ENCODE data around the gene KLKB1.

The KLKB1 gene

DNA sequence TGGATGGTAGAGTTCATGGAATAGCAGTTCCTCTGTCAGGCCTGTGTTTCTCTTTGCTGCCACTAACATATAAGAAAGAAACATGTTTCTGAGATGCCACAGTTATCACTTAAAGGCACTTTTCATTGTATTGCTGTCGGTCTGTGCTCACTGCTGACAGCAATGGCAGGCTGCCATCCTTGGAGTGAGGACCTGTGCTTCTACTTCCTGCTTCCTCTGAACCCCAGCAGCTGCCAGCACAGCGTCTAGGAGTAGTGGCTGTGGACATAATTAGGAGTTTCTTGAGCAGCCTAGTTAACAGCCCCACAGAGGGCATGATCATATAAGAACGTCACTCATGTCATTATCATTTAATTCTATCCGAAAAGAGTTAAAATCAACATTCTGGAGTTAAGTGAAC lies 69.2 kb downstream of the KLKB1 start:
- ChIA-PET POLR2A (ENCODE audit: low non-redundant PET) (no interaction called here), CTCF (no interaction called here)
- no peak for DNase-seq (ENCODE audit: low spot score)
- TF ChIP-seq, protein P1, sequence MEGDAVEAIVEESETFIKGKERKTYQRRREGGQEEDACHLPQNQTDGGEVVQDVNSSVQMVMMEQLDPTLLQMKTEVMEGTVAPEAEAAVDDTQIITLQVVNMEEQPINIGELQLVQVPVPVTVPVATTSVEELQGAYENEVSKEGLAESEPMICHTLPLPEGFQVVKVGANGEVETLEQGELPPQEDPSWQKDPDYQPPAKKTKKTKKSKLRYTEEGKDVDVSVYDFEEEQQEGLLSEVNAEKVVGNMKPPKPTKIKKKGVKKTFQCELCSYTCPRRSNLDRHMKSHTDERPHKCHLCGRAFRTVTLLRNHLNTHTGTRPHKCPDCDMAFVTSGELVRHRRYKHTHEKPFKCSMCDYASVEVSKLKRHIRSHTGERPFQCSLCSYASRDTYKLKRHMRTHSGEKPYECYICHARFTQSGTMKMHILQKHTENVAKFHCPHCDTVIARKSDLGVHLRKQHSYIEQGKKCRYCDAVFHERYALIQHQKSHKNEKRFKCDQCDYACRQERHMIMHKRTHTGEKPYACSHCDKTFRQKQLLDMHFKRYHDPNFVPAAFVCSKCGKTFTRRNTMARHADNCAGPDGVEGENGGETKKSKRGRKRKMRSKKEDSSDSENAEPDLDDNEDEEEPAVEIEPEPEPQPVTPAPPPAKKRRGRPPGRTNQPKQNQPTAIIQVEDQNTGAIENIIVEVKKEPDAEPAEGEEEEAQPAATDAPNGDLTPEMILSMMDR (conservative IDR thresholded peaks at IDR 0.05; ENCODE audit: low read depth), result no peak
- no peak overlapping the region for H3K27ac ChIP-seq

DNA sequence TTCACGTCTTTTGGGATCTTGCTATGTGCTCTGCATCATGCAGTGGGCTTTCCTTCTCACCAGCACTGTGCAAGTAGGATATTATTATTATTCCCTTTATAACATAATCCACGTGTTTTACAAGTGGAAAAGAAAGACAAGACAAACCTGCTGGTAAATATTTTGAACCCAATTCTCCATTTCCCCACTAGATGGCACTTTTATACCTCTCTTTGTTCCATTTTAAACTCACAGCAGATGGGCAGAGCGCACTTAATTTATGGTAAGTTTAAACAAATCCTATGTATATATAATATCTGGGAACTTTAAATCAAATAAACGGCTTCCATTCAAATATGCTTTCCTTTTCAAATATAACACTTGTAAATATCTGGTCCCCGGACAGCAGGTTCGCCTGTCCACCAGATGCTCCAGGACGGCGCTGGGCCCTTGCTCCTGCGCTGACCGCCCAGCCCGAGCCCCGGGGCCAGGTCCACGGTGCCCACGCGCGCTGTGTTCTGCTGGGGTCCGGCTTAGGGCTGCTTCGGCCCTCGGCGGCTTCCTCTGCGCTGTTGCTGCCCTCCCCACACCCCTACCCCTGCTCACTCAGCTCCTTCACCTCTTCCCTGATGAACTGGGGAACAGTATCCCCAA lies 69.8 kb downstream of the KLKB1 start:
- CTCF ChIA-PET, result no interaction called here
- TF ChIP-seq, protein P1 (conservative IDR thresholded peaks at IDR 0.05; ENCODE audit: low read depth), result peak; percentile 74
- POLR2A ChIA-PET (ENCODE audit: low non-redundant PET), result no interaction called here
- no peak overlapping the region for H3K27ac ChIP-seq
- peak; percentile 53 for DNase-seq (ENCODE audit: low spot score)

- ChIA-PET CTCF (interaction anchor here (1.2 kb wide), 1 partner anchor 289 kb away, joined by 4 read pairs; no protein-coding TSS in a partner anchor), POLR2A (ENCODE audit: low non-redundant PET) (interaction anchor here (0.6 kb wide), 1 partner anchor 202 kb away, joined by 7 read pairs; no protein-coding TSS in a partner anchor)
- TF ChIP-seq, protein P1 (conservative IDR thresholded peaks at IDR 0.05; ENCODE audit: low read depth), result no peak
- DNase-seq (ENCODE audit: low spot score), result no peak
- H3K27ac ChIP-seq, result no peak overlapping the region
Observed at GRCh38 chr4:186298031-186298647, 70.8 kb downstream of the KLKB1 start.

DNA sequence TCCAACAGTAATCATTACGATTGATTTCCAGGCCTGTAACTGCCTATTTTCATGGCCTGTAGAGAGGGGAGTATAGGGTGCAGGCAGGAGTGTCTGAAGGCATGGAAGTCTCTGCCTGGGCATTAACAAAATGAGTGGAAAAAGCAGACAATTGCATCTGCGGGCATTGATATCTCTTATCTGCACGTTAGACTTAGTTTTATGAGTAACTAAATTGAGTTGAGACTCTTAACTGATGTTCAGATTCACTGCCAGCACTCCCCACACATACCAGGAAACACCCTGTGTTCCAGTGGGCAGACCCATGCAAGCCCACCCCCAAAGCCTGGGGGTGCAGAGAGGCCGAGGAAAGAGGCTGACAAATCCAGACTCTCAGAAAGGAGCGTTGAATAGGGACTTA lies 72.0 kb downstream of the KLKB1 start:
- ChIA-PET POLR2A (ENCODE audit: low non-redundant PET) (no interaction called here), CTCF (interaction anchor here (1.2 kb wide), 1 partner anchor 288 kb away, joined by 4 read pairs; no protein-coding TSS in a partner anchor)
- H3K27ac ChIP-seq, result no peak overlapping the region
- no peak for DNase-seq (ENCODE audit: low spot score)
- TF ChIP-seq, protein P1 (conservative IDR thresholded peaks at IDR 0.05; ENCODE audit: low read depth), result no peak

DNA sequence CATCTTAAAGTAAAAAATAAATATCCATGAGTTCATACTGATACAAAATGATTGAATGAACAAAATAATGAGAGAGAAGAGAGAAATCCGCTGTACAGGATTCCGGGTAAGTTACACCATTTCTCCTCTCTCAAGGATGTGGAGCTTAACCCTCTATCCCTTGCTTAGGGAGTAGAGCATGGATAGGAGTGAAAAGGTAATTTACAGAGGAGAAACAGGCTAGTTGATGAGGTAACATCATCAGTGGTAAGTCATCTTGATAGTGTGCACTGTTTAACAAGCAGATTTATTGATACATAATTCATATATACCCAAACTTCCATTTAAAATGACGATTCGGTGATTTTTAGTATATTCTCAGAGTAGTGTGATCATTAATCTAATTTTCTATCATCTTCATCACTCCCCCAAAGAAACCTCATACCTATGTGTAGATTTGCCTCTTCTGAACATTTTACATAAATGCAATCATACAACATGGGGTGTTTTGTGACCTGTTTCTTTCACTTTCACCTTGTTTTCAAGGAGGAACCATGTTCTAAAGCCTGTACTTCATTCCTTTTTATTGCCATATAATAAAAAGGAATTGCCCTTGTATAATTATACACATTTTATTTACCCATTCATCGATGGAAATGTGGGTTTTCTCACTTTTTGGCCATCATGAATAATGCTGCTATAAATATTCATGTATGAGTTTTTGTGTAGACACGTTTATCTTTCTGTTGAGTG lies 73.5 kb downstream of the KLKB1 start:
- DNase-seq (ENCODE audit: low spot score), result no peak
- TF ChIP-seq, protein P1 (conservative IDR thresholded peaks at IDR 0.05; ENCODE audit: low read depth), result no peak
- ChIA-PET CTCF (no interaction called here), POLR2A (ENCODE audit: low non-redundant PET) (no interaction called here)
- H3K27ac ChIP-seq, result no peak overlapping the region

DNA sequence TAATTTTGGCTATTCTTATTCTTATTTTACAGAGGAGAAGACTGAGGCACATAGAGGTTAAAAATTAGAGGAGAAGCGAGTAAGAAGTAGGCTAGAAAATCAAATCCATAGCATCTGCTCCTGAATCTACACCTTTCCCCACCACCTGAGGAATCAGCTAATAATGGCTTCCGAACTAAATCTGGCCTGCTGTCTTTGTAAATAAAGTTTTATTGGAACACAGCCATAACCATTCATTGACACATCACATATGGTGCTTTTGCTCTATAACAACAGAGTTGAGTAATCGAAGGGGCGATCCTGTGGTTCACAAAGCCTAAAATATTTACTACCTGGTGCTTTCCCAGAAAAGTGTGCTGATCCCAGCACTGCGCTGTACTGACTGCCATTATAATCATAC lies 76.9 kb downstream of the KLKB1 start:
- TF ChIP-seq, protein P1 (conservative IDR thresholded peaks at IDR 0.05; ENCODE audit: low read depth), result no peak
- CTCF ChIA-PET, result no interaction called here
- no peak overlapping the region for H3K27ac ChIP-seq
- no peak for DNase-seq (ENCODE audit: low spot score)
- POLR2A ChIA-PET (ENCODE audit: low non-redundant PET), result no interaction called here

All from RWPE1 (cell line).